Omental fat pad (tissue), 4 donors: ENCODE data around the gene DCAF7. TPM values are rescaled to one million over a fixed set of nuclear protein-coding genes. Genes with fewer than 3 reads are reported as not detected.
A peak's percentile ranks its signal among the peaks of the same experiment; 100 is the strongest.

ENCODE experiments used
- ATAC-seq: fragments of 150-250 bp; one replicate; pipeline ENCODE4 v1.9.1; 2016; ENCODE audit warnings: mild to moderate bottlenecking, moderate library complexity; ENCODE audit not compliant: low FRiP score
- DNase-seq: peaks from one replicate; pipeline ENCODE4 v3.0.0-alpha.2; 2019; ENCODE audit warnings: low spot score
- total RNA-seq, 4 donors: library from RNA; depleted of rRNA; stranded (reverse); fragments of >200 nt; gene quantifications; one replicate each; pipeline ENCODE4 v1.1.0, GENCODE V29; 2016
- TF ChIP-seq, protein P1 (sequence below), 3 donors: fragments of 450-650 bp; IDR thresholded peaks; one replicate each; pipeline ENCODE4 v1.5.1; 2016 to 2017; ENCODE audit warnings: antibody characterized with exemption in 3 of 3, mild to moderate bottlenecking in 3 of 3, moderate library complexity in 2 of 3

Gene DCAF7
- total RNA-seq, 4 donors from 2014 or later, result 18.8 to 29.3 (median 27.3) TPM

DNA sequence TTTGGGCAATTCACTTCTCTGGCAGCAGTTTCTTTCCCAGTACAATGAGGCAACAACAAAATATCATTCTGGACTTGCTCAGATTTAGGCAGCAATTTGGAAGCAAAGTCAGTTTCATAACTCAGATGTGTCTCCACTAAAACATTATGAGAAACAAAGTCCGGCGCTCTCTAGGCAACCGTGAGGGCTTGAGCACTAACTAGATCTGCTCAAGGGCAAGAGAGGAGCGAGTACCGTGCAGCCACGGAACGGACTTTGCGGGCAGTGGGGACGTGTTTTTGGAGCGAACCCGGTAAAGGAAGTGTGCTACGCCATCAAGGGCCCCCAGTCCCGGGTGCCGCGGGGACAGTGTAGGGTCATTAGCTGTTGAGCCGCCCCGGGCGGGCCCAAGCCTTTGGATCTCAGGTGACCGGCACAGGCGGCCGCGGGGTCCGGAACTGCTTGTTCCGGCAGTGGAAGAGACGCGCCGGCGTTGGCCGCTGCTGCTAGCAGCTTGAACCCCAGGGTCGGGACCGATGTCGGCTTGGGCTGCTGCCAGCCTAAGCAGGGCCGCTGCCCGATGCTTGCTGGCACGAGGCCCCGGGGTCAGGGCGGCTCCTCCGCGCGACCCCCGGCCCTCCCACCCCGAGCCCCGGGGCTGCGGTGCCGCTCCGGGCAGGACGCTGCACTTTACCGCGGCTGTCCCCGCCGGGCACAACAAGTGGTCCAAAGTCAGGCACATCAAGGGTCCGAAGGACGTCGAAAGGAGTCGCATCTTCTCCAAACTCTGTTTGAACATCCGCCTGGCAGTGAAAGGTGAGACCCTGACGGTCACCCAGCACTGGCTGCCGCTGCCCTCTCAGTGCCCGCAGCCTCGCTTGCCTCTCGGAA lies 50.5 kb downstream of the DCAF7 start, which contains the start of gene TACO1:
TACO1 (plus strand) TSS at position 327 of the 870 bp plus-strand sequence; CDS start at position 516, 189 bp downstream.
- DNase-seq (no peak), ATAC-seq (peak; percentile 90)
- TF ChIP-seq, protein P1, sequence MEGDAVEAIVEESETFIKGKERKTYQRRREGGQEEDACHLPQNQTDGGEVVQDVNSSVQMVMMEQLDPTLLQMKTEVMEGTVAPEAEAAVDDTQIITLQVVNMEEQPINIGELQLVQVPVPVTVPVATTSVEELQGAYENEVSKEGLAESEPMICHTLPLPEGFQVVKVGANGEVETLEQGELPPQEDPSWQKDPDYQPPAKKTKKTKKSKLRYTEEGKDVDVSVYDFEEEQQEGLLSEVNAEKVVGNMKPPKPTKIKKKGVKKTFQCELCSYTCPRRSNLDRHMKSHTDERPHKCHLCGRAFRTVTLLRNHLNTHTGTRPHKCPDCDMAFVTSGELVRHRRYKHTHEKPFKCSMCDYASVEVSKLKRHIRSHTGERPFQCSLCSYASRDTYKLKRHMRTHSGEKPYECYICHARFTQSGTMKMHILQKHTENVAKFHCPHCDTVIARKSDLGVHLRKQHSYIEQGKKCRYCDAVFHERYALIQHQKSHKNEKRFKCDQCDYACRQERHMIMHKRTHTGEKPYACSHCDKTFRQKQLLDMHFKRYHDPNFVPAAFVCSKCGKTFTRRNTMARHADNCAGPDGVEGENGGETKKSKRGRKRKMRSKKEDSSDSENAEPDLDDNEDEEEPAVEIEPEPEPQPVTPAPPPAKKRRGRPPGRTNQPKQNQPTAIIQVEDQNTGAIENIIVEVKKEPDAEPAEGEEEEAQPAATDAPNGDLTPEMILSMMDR (IDR thresholded peaks at IDR 0.05), result no peak

DNA sequence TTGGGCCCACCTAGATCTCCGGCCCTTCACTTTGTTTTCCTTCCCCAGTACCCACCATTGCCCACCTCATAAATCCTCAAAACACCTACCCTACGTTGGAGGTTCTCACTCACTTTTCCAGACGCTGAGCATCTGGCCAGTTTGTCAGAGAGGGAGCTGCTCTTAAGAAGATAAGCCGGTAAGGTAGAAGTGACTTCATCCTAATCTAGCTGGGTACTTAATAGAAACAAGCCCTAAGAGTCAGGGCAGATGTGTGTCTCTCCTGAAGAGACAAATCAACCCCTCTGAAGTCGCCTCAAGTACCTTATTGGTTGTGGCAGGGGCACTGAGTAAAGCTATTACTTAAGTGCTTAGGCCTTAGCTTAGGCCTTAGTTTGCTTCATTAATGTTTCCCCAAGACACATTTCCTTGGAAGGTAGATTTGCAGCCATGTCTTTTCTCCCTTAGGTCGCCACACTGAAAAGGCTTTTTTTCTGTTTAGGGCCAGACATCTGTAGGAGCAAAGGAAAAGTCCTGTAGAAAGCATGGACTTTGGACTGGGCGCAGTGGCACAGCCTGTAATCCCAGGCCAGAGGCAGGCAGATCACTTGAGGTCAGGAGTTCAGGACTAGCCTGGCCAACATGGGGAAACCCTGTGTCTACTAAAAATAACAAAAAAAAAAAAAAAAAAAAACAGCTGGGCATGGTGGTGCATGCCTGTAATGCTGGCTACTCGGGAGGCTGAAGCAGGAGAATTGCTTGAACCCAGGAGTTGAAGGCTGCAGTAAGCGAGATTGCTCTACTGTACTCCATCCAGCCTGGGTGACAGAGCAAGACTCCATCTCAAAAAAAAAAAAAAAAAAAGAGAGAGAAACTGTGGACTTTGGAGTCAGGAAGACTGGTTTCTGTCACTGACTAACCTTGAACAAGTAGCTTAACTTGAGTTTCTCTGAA lies 51.4 kb downstream of the DCAF7 start:
- peak; percentile 28 for ATAC-seq
- TF ChIP-seq, protein P1 (IDR thresholded peaks at IDR 0.05), result no peak
- DNase-seq, result no peak

DNA sequence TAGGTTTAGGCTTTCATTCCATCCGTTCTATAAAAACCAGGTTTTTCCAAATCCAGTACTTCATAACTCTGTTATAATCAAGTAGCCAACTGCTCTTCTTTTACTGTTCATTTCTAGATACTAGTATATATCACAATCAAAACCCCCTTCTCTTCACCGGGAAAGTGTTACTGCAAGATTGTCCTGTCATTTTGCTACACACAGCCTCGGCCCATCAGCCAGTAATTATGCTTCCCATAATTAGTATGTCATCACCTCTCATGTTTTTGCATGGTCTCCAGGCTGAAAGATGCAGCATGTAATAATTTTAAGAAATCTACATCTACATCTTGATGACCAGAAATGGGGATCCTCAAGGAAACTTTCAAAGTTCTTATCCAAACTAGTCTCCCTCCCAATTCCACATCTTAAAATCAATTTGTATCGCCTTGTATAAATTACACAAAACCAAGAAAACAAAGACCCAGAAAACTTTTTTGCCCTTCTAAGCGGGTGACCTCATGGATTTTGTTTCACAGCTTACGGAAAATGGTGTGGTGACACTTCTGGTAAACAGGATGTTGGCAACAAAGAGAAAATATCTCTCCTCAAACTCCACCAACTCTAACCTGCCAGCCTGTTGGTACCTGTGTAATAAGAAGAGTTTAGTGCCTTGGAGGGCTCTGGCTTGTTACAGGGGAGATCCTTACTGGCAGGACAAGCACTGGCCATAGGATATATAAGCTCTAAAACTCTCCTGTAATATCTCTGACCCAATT lies 59.7 kb downstream of the DCAF7 start:
- ATAC-seq, result no peak
- TF ChIP-seq, protein P1 (IDR thresholded peaks at IDR 0.05), result no peak
- no peak for DNase-seq

DNA sequence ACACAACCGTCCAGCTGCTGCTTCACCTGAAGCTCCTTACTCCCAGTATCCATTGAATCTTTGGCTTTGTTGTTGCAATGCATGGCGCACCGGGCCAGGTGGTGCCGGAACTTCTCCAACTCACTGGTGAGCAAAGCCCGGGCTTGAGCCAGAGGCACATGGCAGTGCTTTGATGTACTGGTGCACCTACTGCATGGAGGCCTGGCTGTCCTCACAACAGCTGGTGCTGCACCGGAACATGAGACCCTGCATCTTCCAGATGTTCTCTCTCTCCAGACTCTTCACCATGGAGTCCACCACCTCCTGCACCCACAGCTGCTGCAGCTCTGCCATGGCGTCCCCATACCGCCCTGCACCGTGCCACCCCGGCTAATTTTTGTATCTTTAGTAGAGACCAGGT lies 60.6 kb downstream of the DCAF7 start:
- DNase-seq (no peak), ATAC-seq (no peak)
- TF ChIP-seq, protein P1 (IDR thresholded peaks at IDR 0.05), result no peak

DNA sequence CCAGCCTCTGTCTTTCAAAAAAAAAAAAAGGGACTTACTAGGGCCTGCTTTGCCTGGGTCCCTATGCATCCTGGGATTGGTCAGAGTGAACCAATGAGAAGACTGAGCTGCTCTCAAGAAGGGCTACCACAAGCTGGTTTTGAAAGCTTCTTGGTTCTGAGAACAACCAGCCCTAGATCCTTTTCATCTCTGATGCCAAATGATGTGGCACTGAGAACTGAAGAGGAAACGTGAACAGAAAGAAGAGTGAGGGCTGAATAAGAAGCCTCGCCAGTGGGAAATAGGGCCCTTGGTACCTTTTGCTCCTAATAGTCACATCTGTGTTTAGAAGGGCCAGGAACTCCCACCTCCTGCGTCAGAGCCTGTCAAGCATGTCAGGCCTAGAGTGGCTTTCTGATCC lies 61.1 kb downstream of the DCAF7 start:
- ATAC-seq (no peak), DNase-seq (no peak)
- TF ChIP-seq, protein P1 (IDR thresholded peaks at IDR 0.05), result no peak

DNA sequence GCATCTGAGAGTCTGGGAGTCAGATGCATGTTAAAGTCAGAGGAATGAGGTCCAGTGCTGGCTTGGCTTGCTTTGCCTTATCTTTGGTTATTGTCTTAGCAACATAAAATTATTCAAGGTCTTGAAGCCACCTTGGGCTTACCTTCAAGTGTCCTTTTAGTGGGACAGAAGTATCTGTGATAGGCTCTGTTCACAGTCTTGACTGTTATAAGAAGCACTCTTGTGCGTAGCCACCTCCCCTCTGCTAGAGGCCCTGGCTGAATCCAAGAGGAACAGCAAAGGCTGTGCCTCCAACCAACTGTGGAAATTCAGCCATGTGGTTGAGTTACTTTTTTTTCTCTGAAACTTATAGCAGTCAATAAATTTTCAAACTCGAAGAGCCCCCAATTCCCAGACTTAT lies 63.4 kb downstream of the DCAF7 start:
- ATAC-seq (no peak), DNase-seq (no peak)
- TF ChIP-seq, protein P1 (IDR thresholded peaks at IDR 0.05), result no peak
